Mesothelial cell of epicardium (in vitro differentiated cells): ENCODE results near the gene KIFC3. TPM values are rescaled to one million over a fixed set of nuclear protein-coding genes. Genes with fewer than 3 reads are reported as not detected.
A peak's percentile ranks its signal among the peaks of the same experiment; 100 is the strongest.
"Not testable (repeated sequence)": the region's sequence is repeated elsewhere in the genome, so short reads cannot be mapped to it uniquely, and the experiment has no call there.

Source experiments
- DNase-seq, 2 experiments: peaks; one replicate each; pipeline ENCODE4 v3.0.0; 2021; ENCODE audit warnings: low spot score in 2 of 2; ENCODE audit not compliant: unreplicated experiment in 2 of 2
- H3K27ac Mint-ChIP-seq: 2 replicates; pipeline ENCODE4 v1.8.0; 2021; ENCODE audit warnings: mixed read lengths
- H3K27me3 Mint-ChIP-seq: 2 replicates; pipeline ENCODE4 v1.8.0; 2021; ENCODE audit warnings: low read depth, mixed read lengths
- H3K36me3 Mint-ChIP-seq: 2 replicates; pipeline ENCODE4 v1.8.0; 2021; ENCODE audit warnings: mixed read lengths
- H3K4me1 Mint-ChIP-seq: 2 replicates; pipeline ENCODE4 v1.8.0; 2021; ENCODE audit warnings: mixed read lengths
- H3K4me3 Mint-ChIP-seq: 2 replicates; pipeline ENCODE4 v1.8.0; 2021; ENCODE audit warnings: mild to moderate bottlenecking, moderate library complexity, mixed read lengths
- H3K9me3 Mint-ChIP-seq: 2 replicates; pipeline ENCODE4 v1.8.0; 2021; ENCODE audit warnings: mixed read lengths
- CTCF ChIP-seq: fragments of 200-600 bp; sonication (generic); IDR thresholded peaks from one replicate; pipeline ENCODE4 v1.5.0; 2021; ENCODE audit warnings: antibody characterized with exemption; ENCODE audit not compliant: unreplicated experiment
- total RNA-seq: library from RNA; stranded (reverse); gene quantifications from 3 replicates; pipeline ENCODE4 v1.2.1, GENCODE V29; 2021

The KIFC3 gene
- total RNA-seq, 1 donor from 2014 or later = 38.7 TPM

GRCh38 chr16:57799600-57800199 lies 2.6 kb downstream of the KIFC3 start:
- Mint-ChIP-seq H3K9me3 (no peaks in the 10 kb centered on the region), H3K27ac (peak overlapping the region; percentile 93), H3K36me3 (no peaks in the 10 kb centered on the region), H3K27me3 (no peaks in the 10 kb centered on the region), H3K4me3 (peak overlapping the region; percentile 44), H3K4me1 (peaks cover 70% of the 10 kb centered on the region)
- no peak for DNase-seq
- no peak for TF ChIP-seq CTCF

- Mint-ChIP-seq H3K9me3 (no peaks in the 10 kb centered on the region), H3K36me3 (no peaks in the 10 kb centered on the region), H3K27me3 (no peaks in the 10 kb centered on the region), H3K4me3 (peak overlapping the region; percentile 44), H3K27ac (peak overlapping the region; percentile 93), H3K4me1 (peaks cover 68% of the 10 kb centered on the region)
- DNase-seq = no peak
- no peak for TF ChIP-seq CTCF
Observed at GRCh38 chr16:57798953-57799599, 3.2 kb downstream of the KIFC3 start.

- Mint-ChIP-seq H3K36me3 (no peaks in the 10 kb centered on the region), H3K27me3 (no peaks in the 10 kb centered on the region), H3K27ac (peak overlapping the region; percentile 93), H3K4me1 (peaks cover 61% of the 10 kb centered on the region), H3K9me3 (no peaks in the 10 kb centered on the region), H3K4me3 (peak overlapping the region; percentile 44)
- no peak for TF ChIP-seq CTCF
- no peak for DNase-seq
Observed at GRCh38 chr16:57798267-57798810, 4.0 kb downstream of the KIFC3 start.

- Mint-ChIP-seq H3K4me1 (peaks cover 55% of the 10 kb centered on the region), H3K9me3 (no peaks in the 10 kb centered on the region), H3K4me3 (peak overlapping the region; percentile 68), H3K36me3 (no peaks in the 10 kb centered on the region), H3K27me3 (no peaks in the 10 kb centered on the region), H3K27ac (peak overlapping the region; percentile 97)
- TF ChIP-seq CTCF = no peak
- DNase-seq = peak; percentile 62 to 78
Observed at GRCh38 chr16:57797526-57798266, 4.6 kb downstream of the KIFC3 start.

- H3K4me3 Mint-ChIP-seq = peak overlapping the region; percentile 68
- DNase-seq = no peak
- peaks cover 52% of the 10 kb centered on the region for H3K4me1 Mint-ChIP-seq
- H3K27me3 Mint-ChIP-seq = no peaks in the 10 kb centered on the region
- no peaks in the 10 kb centered on the region for H3K9me3 Mint-ChIP-seq
- TF ChIP-seq CTCF = no peak
- peaks cover 2% of the 10 kb centered on the region for H3K36me3 Mint-ChIP-seq
- peak overlapping the region; percentile 97 for H3K27ac Mint-ChIP-seq
Observed at GRCh38 chr16:57797216-57797525, 5.1 kb downstream of the KIFC3 start.

- H3K4me1 Mint-ChIP-seq = peaks cover 47% of the 10 kb centered on the region
- not testable (repeated sequence) for H3K9me3 Mint-ChIP-seq, H3K36me3 Mint-ChIP-seq, H3K27me3 Mint-ChIP-seq, H3K27ac Mint-ChIP-seq, DNase-seq, H3K4me3 Mint-ChIP-seq
Observed at GRCh38 chr16:57796014-57796413, 6.3 kb downstream of the KIFC3 start.
